HCT116 (cell line): ENCODE data around the gene EHF. TPM values are rescaled to one million over a fixed set of nuclear protein-coding genes. Genes with fewer than 3 reads are reported as not detected.

ENCODE experiments used
- ATAC-seq: fragments of 200-7000 bp; cut with Tn5 transposase; 2 replicates; pipeline ENCODE4 v1.9.1; 2020; ENCODE audit warnings: mild to moderate bottlenecking, moderate library complexity
- BruUV-seq: library from RNA; stranded (reverse); fragments of 400-500 nt; replicated peaks from 2 replicates; lab custom pipeline; 2021; lab: Mats Ljungman, UMichigan
- CTCF ChIA-PET: fragments of 300-600 bp; sonication (Branson Sonifier 250); formaldehyde crosslinking; loops from one replicate; lab custom pipeline; 2021; ENCODE audit warnings: antibody characterized with exemption; lab: Charles Lee
- POLR2A ChIA-PET: fragments of 300-600, 350-600 bp; sonication (Branson Sonifier 250); formaldehyde crosslinking; loops from one replicate; lab custom pipeline; 2021; ENCODE audit warnings: antibody characterized with exemption; lab: Charles Lee
- RAD21 ChIA-PET, 2 experiments: fragments of 300-600 bp; sonication (Branson Sonifier 250); formaldehyde crosslinking; loops; one replicate each; lab custom pipeline; 2023; ENCODE audit warnings: low total read pairs in 2 of 2; ENCODE audit not compliant: uncharacterized antibody in 2 of 2, unreplicated experiment in 2 of 2, low non-redundant PET in 1 of 2; lab: Charles Lee
- DNase-seq: peaks from one replicate; pipeline ENCODE4 v3.0.0-alpha.2; 2010; ENCODE audit warnings: low read depth, low spot score
- H2AFZ ChIP-seq: fragments of 200-600 bp; shearing (Covaris generic), sonication (generic); 2 replicates; pipeline ENCODE4 v1.6.1; 2017; ENCODE audit warnings: low read depth, mixed run types, mixed read lengths, antibody characterized with exemption, low read length; ENCODE audit not compliant: poor library complexity, severe bottlenecking
- H3K27ac ChIP-seq: 2 replicates; pipeline ENCODE4 v1.5.1; 2012; ENCODE audit warnings: low read depth, low read length
- H3K27me3 ChIP-seq: fragments of 200-600 bp; sonication (generic); 2 replicates; pipeline ENCODE4 v1.6.1; 2016; ENCODE audit warnings: mixed run types, low read length, mixed read lengths; ENCODE audit not compliant: insufficient read depth
- H3K36me3 ChIP-seq, 2 experiments: fragments of 200-500 bp in 1 of 2; fragments of 200-600 bp in 1 of 2; sonication (Bioruptor generic) in 1 of 2; sonication (generic) in 1 of 2; 2 replicates each; pipeline versions ENCODE4 v1.5.1 to v1.6.1; 2014 to 2016; ENCODE audit warnings: low read length in 2 of 2, inconsistent platforms in 1 of 2, mixed read lengths in 1 of 2, mixed run types in 1 of 2; ENCODE audit not compliant: insufficient read depth in 2 of 2, control insufficient read depth in 1 of 2
- H3K4me1 ChIP-seq, 2 experiments: fragments of 200-600 bp in 1 of 2; sonication (generic) in 1 of 2; 2 replicates each; pipeline versions ENCODE4 v1.5.1 to v1.6.1; 2012 to 2017; ENCODE audit warnings: low read length in 2 of 2, inconsistent platforms in 1 of 2, mild to moderate bottlenecking in 1 of 2, mixed read lengths in 1 of 2, mixed run types in 1 of 2, moderate library complexity in 1 of 2; ENCODE audit not compliant: insufficient read depth in 2 of 2, control insufficient read depth in 1 of 2
- H3K4me2 ChIP-seq: fragments of 200-600 bp; sonication (generic); 2 replicates; pipeline ENCODE4 v1.6.1; 2017; ENCODE audit warnings: mixed run types, low read length, mixed read lengths
- H3K4me3 ChIP-seq, 2 experiments: fragments of 200-600 bp in 1 of 2; sonication (generic) in 1 of 2; replicated peaks in 1 of 2; 2 replicates each; pipeline ENCODE4 v1.5.1; 2011 to 2016; ENCODE audit warnings: low read length in 2 of 2, control low read depth in 1 of 2, low read depth in 1 of 2, mild to moderate bottlenecking in 1 of 2, mixed read lengths in 1 of 2, mixed run types in 1 of 2
- H3K79me2 ChIP-seq: fragments of 200-600 bp; sonication (generic); 2 replicates; pipeline ENCODE4 v1.6.1; 2017; ENCODE audit warnings: mild to moderate bottlenecking, mixed run types, low read length, moderate library complexity, mixed read lengths; ENCODE audit not compliant: insufficient read depth
- H3K9ac ChIP-seq: fragments of 200-600 bp; sonication (generic); 2 replicates; pipeline ENCODE4 v1.6.1; 2016; ENCODE audit warnings: low read length, mixed read lengths
- H3K9me2 ChIP-seq: fragments of 200-600 bp; sonication (generic), shearing (Covaris generic); 2 replicates; pipeline ENCODE4 v1.6.1; 2017; ENCODE audit warnings: mixed run types, mild to moderate bottlenecking, moderate library complexity; ENCODE audit not compliant: insufficient read depth
- H3K9me3 ChIP-seq, 2 experiments: fragments of 200-500 bp in 1 of 2; fragments of 200-600 bp in 1 of 2; sonication (Bioruptor generic) in 1 of 2; sonication (generic) in 1 of 2; 2 replicates each; pipeline ENCODE4 v1.6.1; 2014 to 2017; ENCODE audit warnings: low read length in 2 of 2, mixed read lengths in 2 of 2, inconsistent platforms in 1 of 2, low read depth in 1 of 2, mild to moderate bottlenecking in 1 of 2, mixed run types in 1 of 2, moderate library complexity in 1 of 2; ENCODE audit not compliant: control insufficient read depth in 1 of 2, insufficient read depth in 1 of 2
- H4K20me1 ChIP-seq: fragments of 200-600 bp; sonication (generic), shearing (Covaris generic); 2 replicates; pipeline ENCODE4 v1.6.1; 2017; ENCODE audit warnings: mixed run types, mild to moderate bottlenecking, moderate library complexity; ENCODE audit not compliant: insufficient read depth
- CEBPB ChIP-seq: IDR thresholded peaks from 2 replicates; pipeline ENCODE4 v1.6.1; 2012; ENCODE audit warnings: low read depth
- EZH2 ChIP-seq: fragments of 200-600 bp; sonication (generic); IDR thresholded peaks from 2 replicates; pipeline ENCODE4 v1.6.1; 2017; ENCODE audit warnings: antibody characterized with exemption, mixed run types
- EZH2phosphoT487 ChIP-seq: fragments of 200-600 bp; IDR thresholded peaks from 2 replicates; pipeline ENCODE4 v1.6.1; 2018; ENCODE audit warnings: antibody characterized with exemption, borderline replicate concordance
- POLR2A ChIP-seq: IDR thresholded peaks from 2 replicates; pipeline ENCODE4 v1.7.0; 2011; ENCODE audit warnings: borderline replicate concordance; ENCODE audit not compliant: insufficient read depth, insufficient read length; ENCODE audit errors: extremely low read depth
- RAD21 ChIP-seq: IDR thresholded peaks from 2 replicates; pipeline ENCODE4 v1.6.1; 2012; ENCODE audit warnings: low read depth, mild to moderate bottlenecking
- SRF ChIP-seq: IDR thresholded peaks from 2 replicates; pipeline ENCODE4 v1.6.1; 2012; ENCODE audit warnings: low read depth
- intact Hi-C: fragments of 100-400 bp; cut with micrococcal nuclease; formaldehyde crosslinking; loops from 2 replicates; pipeline ENCODE4 v1.10.0; 2022
- total RNA-seq: library from RNA; stranded (reverse); gene quantifications from one replicate; pipeline ENCODE4 v1.2.1, GENCODE V29; 2021; ENCODE audit not compliant: unreplicated experiment
- TF ChIP-seq, protein P1 (sequence below): IDR thresholded peaks from 2 replicates; pipeline ENCODE4 v1.6.1; 2012
- TF ChIP-seq, protein P2 (sequence below): IDR thresholded peaks from 2 replicates; pipeline ENCODE4 v1.6.1; 2012; ENCODE audit warnings: low read depth

EHF gene
- total RNA-seq, 1 experiment from 2014 or later: 51.5 TPM

DNA sequence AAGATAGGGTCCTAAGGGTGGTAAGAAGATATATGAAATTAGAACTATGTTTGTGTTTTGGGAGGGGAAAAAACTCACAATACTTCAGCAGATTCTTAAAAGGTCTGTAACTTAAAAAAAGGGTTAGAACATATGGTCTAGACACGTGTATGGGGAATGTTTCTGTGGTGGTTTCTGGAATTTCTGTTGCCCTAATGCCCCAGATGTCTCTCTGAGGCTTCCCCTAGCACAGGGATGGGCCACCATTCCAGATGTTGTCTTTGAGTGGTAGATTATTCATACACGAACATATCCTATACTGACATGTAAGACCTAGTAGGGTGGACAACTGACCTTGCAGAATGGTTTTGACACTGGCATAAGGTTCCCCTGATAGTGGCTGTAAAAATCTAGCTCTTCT lies 26.2 kb downstream of the EHF start:
- DNase-seq (no peak), ATAC-seq (no peak)
- peaks cover 18 to 95% of the 10 kb centered on the region in 2 experiments; a peak in 3 of 4 replicates for H3K4me1 ChIP-seq
- intact Hi-C loops: no loop called here
- peak overlapping the region; percentile 37 for H2AFZ ChIP-seq
- BruUV-seq: no TSS peak
- POLR2A ChIA-PET: no interaction called here
- no peak overlapping the region for H3K4me3 ChIP-seq
- no peak overlapping the region for H3K9ac ChIP-seq
- no peaks in the 10 kb centered on the region for H3K9me2 ChIP-seq
- RAD21 ChIA-PET: no interaction called here
- peaks cover 23% of the 10 kb centered on the region; the same call in 1 of the 2 replicates for H3K79me2 ChIP-seq
- no peak overlapping the region for H3K4me2 ChIP-seq
- TF ChIP-seq, protein P1, sequence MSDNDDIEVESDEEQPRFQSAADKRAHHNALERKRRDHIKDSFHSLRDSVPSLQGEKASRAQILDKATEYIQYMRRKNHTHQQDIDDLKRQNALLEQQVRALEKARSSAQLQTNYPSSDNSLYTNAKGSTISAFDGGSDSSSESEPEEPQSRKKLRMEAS: no peak
- TF ChIP-seq SRF: no peak
- TF ChIP-seq EZH2: no peak
- no peak for TF ChIP-seq EZH2phosphoT487
- no peak for TF ChIP-seq RAD21
- no peak for TF ChIP-seq CEBPB
- TF ChIP-seq POLR2A: no peak
- TF ChIP-seq, protein P2, sequence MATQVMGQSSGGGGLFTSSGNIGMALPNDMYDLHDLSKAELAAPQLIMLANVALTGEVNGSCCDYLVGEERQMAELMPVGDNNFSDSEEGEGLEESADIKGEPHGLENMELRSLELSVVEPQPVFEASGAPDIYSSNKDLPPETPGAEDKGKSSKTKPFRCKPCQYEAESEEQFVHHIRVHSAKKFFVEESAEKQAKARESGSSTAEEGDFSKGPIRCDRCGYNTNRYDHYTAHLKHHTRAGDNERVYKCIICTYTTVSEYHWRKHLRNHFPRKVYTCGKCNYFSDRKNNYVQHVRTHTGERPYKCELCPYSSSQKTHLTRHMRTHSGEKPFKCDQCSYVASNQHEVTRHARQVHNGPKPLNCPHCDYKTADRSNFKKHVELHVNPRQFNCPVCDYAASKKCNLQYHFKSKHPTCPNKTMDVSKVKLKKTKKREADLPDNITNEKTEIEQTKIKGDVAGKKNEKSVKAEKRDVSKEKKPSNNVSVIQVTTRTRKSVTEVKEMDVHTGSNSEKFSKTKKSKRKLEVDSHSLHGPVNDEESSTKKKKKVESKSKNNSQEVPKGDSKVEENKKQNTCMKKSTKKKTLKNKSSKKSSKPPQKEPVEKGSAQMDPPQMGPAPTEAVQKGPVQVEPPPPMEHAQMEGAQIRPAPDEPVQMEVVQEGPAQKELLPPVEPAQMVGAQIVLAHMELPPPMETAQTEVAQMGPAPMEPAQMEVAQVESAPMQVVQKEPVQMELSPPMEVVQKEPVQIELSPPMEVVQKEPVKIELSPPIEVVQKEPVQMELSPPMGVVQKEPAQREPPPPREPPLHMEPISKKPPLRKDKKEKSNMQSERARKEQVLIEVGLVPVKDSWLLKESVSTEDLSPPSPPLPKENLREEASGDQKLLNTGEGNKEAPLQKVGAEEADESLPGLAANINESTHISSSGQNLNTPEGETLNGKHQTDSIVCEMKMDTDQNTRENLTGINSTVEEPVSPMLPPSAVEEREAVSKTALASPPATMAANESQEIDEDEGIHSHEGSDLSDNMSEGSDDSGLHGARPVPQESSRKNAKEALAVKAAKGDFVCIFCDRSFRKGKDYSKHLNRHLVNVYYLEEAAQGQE: no peak
- no peaks in the 10 kb centered on the region for H3K27me3 ChIP-seq
- no peaks in the 10 kb centered on the region for H4K20me1 ChIP-seq
- H3K27ac ChIP-seq: no peak overlapping the region
- H3K36me3 ChIP-seq: peaks cover 0 to 35% of the 10 kb centered on the region in 2 experiments; a peak in 1 of 4 replicates
- H3K9me3 ChIP-seq: no peaks in the 10 kb centered on the region
- CTCF ChIA-PET: interaction anchor here (1.6 kb wide), 1 partner anchor 9 kb away, joined by 4 read pairs; no protein-coding TSS in a partner anchor
